Activated T-helper 1 cell treated with anti-CD3 and anti-CD28 coated beads, Interleukin-12 subunit alpha, Interleukin-12 subunit beta, Interleukin-2, Interleukin-4 antibody, amounts not matched to agents 30 ng/mL and 10 ng/mL and 1 ng/mL, durations not matched to agents 14 hours and 24 hours and 36 hours (primary cell): Measurements from ENCODE around the gene COBL. TPM values are rescaled to one million over a fixed set of nuclear protein-coding genes. Genes with fewer than 3 reads are reported as not detected.

Experiments used
- DNase-seq: peaks from one replicate; pipeline ENCODE4 v3.0.0; 2021; ENCODE audit warnings: low spot score
- H3K27ac Mint-ChIP-seq: one replicate; pipeline ENCODE4 v1.8.0; 2021; ENCODE audit warnings: mild to moderate bottlenecking, mixed read lengths
- H3K27me3 Mint-ChIP-seq: one replicate; pipeline ENCODE4 v1.8.0; 2022; ENCODE audit warnings: mild to moderate bottlenecking, moderate library complexity, mixed read lengths; ENCODE audit not compliant: insufficient read depth
- H3K36me3 Mint-ChIP-seq: one replicate; pipeline ENCODE4 v1.8.0; 2021; ENCODE audit warnings: low read depth, mixed read lengths
- H3K4me1 Mint-ChIP-seq: one replicate; pipeline ENCODE4 v1.8.0; 2021; ENCODE audit warnings: low read depth, mixed read lengths
- H3K4me3 Mint-ChIP-seq: one replicate; pipeline ENCODE4 v1.8.0; 2021; ENCODE audit warnings: mild to moderate bottlenecking, moderate library complexity, mixed read lengths
- H3K9me3 Mint-ChIP-seq: one replicate; pipeline ENCODE4 v1.8.0; 2021; ENCODE audit warnings: mixed read lengths
- intact Hi-C: fragments of 100-400 bp; cut with micrococcal nuclease; formaldehyde crosslinking; loops from one replicate; pipeline ENCODE4 v1.15.1; 2024
- total RNA-seq: library from RNA; stranded (reverse); gene quantifications from 2 replicates; pipeline ENCODE4 v1.2.3, GENCODE V29; 2022

Gene COBL
- total RNA-seq, 1 donor from 2014 or later: not detected

- DNase-seq: no peak
- intact Hi-C loops: loop anchor here (10.0 kb wide), 1 partner anchor 370 kb away; no protein-coding TSS in a partner anchor
- no peaks in the 10 kb centered on the region for H3K4me1 Mint-ChIP-seq
- no peak overlapping the region for H3K27ac Mint-ChIP-seq
- no peaks in the 10 kb centered on the region for H3K36me3 Mint-ChIP-seq
- no peak overlapping the region for H3K4me3 Mint-ChIP-seq
- H3K27me3 Mint-ChIP-seq: peaks cover 5% of the 10 kb centered on the region
- H3K9me3 Mint-ChIP-seq: no peaks in the 10 kb centered on the region
Measured at GRCh38 chr7:51064688-51065087, 251.9 kb downstream of the COBL start.

GRCh38 chr7:51062222-51062987 is 254.2 kb downstream of the COBL start:
- H3K4me3 Mint-ChIP-seq: no peak overlapping the region
- intact Hi-C loops: loop anchor here (10.0 kb wide), 1 partner anchor 368 kb away; no protein-coding TSS in a partner anchor
- H3K4me1 Mint-ChIP-seq: no peaks in the 10 kb centered on the region
- no peak overlapping the region for H3K27ac Mint-ChIP-seq
- DNase-seq: no peak
- no peaks in the 10 kb centered on the region for H3K36me3 Mint-ChIP-seq
- no peaks in the 10 kb centered on the region for H3K9me3 Mint-ChIP-seq
- peaks cover 7% of the 10 kb centered on the region for H3K27me3 Mint-ChIP-seq

- intact Hi-C loops: loop anchor here (10.0 kb wide), 1 partner anchor 366 kb away; no protein-coding TSS in a partner anchor
- DNase-seq: no peak
- no peaks in the 10 kb centered on the region for H3K9me3 Mint-ChIP-seq
- H3K36me3 Mint-ChIP-seq: no peaks in the 10 kb centered on the region
- no peaks in the 10 kb centered on the region for H3K4me1 Mint-ChIP-seq
- H3K4me3 Mint-ChIP-seq: no peak overlapping the region
- H3K27me3 Mint-ChIP-seq: peaks cover 7% of the 10 kb centered on the region
- no peak overlapping the region for H3K27ac Mint-ChIP-seq
Measured at GRCh38 chr7:51060536-51060935, 256.1 kb downstream of the COBL start.

GRCh38 chr7:51059504-51060142 is 257.0 kb downstream of the COBL start:
- H3K27me3 Mint-ChIP-seq: peaks cover 5% of the 10 kb centered on the region
- no peaks in the 10 kb centered on the region for H3K36me3 Mint-ChIP-seq
- DNase-seq: no peak
- H3K27ac Mint-ChIP-seq: no peak overlapping the region
- intact Hi-C loops: loop anchor here (10.0 kb wide), 1 partner anchor 365 kb away; no protein-coding TSS in a partner anchor
- no peak overlapping the region for H3K4me3 Mint-ChIP-seq
- H3K4me1 Mint-ChIP-seq: no peaks in the 10 kb centered on the region
- H3K9me3 Mint-ChIP-seq: no peaks in the 10 kb centered on the region

GRCh38 chr7:51058764-51059163 is 257.8 kb downstream of the COBL start:
- no peak overlapping the region for H3K27ac Mint-ChIP-seq
- no peaks in the 10 kb centered on the region for H3K36me3 Mint-ChIP-seq
- H3K27me3 Mint-ChIP-seq: peaks cover 5% of the 10 kb centered on the region
- H3K9me3 Mint-ChIP-seq: no peaks in the 10 kb centered on the region
- no peak overlapping the region for H3K4me3 Mint-ChIP-seq
- H3K4me1 Mint-ChIP-seq: no peaks in the 10 kb centered on the region
- no peak for DNase-seq
- intact Hi-C loops: no loop called here

GRCh38 chr7:51055039-51055840 is 261.4 kb downstream of the COBL start:
- DNase-seq: no peak
- no peak overlapping the region for H3K27ac Mint-ChIP-seq
- intact Hi-C loops: no loop called here
- H3K36me3 Mint-ChIP-seq: no peaks in the 10 kb centered on the region
- no peaks in the 10 kb centered on the region for H3K4me1 Mint-ChIP-seq
- no peak overlapping the region for H3K4me3 Mint-ChIP-seq
- no peaks in the 10 kb centered on the region for H3K9me3 Mint-ChIP-seq
- peaks cover 10% of the 10 kb centered on the region for H3K27me3 Mint-ChIP-seq

GRCh38 chr7:51054231-51054630 is 262.4 kb downstream of the COBL start:
- Mint-ChIP-seq H3K27me3 (peaks cover 10% of the 10 kb centered on the region), H3K36me3 (no peaks in the 10 kb centered on the region), H3K9me3 (no peaks in the 10 kb centered on the region), H3K4me3 (no peak overlapping the region), H3K27ac (no peak overlapping the region), H3K4me1 (no peaks in the 10 kb centered on the region)
- DNase-seq: no peak
- intact Hi-C loops: no loop called here

GRCh38 chr7:51053160-51053925 is 263.3 kb downstream of the COBL start:
- intact Hi-C loops: no loop called here
- no peak for DNase-seq
- H3K36me3 Mint-ChIP-seq: no peaks in the 10 kb centered on the region
- no peak overlapping the region for H3K27ac Mint-ChIP-seq
- H3K4me3 Mint-ChIP-seq: no peak overlapping the region
- H3K27me3 Mint-ChIP-seq: peaks cover 7% of the 10 kb centered on the region
- H3K4me1 Mint-ChIP-seq: no peaks in the 10 kb centered on the region
- H3K9me3 Mint-ChIP-seq: no peaks in the 10 kb centered on the region

GRCh38 chr7:51046482-51046881 is 270.1 kb downstream of the COBL start:
- Mint-ChIP-seq H3K27ac (no peak overlapping the region), H3K27me3 (peaks cover 5% of the 10 kb centered on the region), H3K4me1 (no peaks in the 10 kb centered on the region), H3K4me3 (no peak overlapping the region), H3K9me3 (no peaks in the 10 kb centered on the region), H3K36me3 (no peaks in the 10 kb centered on the region)
- DNase-seq: no peak
- intact Hi-C loops: no loop called here

- intact Hi-C loops: no loop called here
- peaks cover 3% of the 10 kb centered on the region for H3K27me3 Mint-ChIP-seq
- no peak overlapping the region for H3K27ac Mint-ChIP-seq
- H3K4me3 Mint-ChIP-seq: no peak overlapping the region
- H3K36me3 Mint-ChIP-seq: no peaks in the 10 kb centered on the region
- no peaks in the 10 kb centered on the region for H3K9me3 Mint-ChIP-seq
- DNase-seq: no peak
- H3K4me1 Mint-ChIP-seq: no peaks in the 10 kb centered on the region
Measured at GRCh38 chr7:51046103-51046466, 270.5 kb downstream of the COBL start.

- H3K36me3 Mint-ChIP-seq: no peaks in the 10 kb centered on the region
- no peaks in the 10 kb centered on the region for H3K9me3 Mint-ChIP-seq
- DNase-seq: no peak
- H3K4me3 Mint-ChIP-seq: no peak overlapping the region
- H3K4me1 Mint-ChIP-seq: no peaks in the 10 kb centered on the region
- intact Hi-C loops: no loop called here
- H3K27me3 Mint-ChIP-seq: peaks cover 3% of the 10 kb centered on the region
- no peak overlapping the region for H3K27ac Mint-ChIP-seq
Measured at GRCh38 chr7:51045319-51046102, 271.1 kb downstream of the COBL start.

- intact Hi-C loops: no loop called here
- Mint-ChIP-seq H3K4me1 (no peaks in the 10 kb centered on the region), H3K27me3 (no peaks in the 10 kb centered on the region), H3K36me3 (no peaks in the 10 kb centered on the region), H3K4me3 (no peak overlapping the region), H3K27ac (no peak overlapping the region), H3K9me3 (no peaks in the 10 kb centered on the region)
- no peak for DNase-seq
Measured at GRCh38 chr7:51043461-51043860, 273.1 kb downstream of the COBL start.
